NCI-H2227 (cell line): ENCODE data around the gene CYGB.
"Not testable (repeated sequence)": the region's sequence is repeated elsewhere in the genome, so short reads cannot be mapped to it uniquely, and the experiment has no call there.

Experiments
- DNase-seq: peaks from one replicate; lab custom pipeline; 2025; ENCODE audit not compliant: unreplicated experiment; lab: John Stamatoyannopoulos, UW

Gene CYGB

DNA sequence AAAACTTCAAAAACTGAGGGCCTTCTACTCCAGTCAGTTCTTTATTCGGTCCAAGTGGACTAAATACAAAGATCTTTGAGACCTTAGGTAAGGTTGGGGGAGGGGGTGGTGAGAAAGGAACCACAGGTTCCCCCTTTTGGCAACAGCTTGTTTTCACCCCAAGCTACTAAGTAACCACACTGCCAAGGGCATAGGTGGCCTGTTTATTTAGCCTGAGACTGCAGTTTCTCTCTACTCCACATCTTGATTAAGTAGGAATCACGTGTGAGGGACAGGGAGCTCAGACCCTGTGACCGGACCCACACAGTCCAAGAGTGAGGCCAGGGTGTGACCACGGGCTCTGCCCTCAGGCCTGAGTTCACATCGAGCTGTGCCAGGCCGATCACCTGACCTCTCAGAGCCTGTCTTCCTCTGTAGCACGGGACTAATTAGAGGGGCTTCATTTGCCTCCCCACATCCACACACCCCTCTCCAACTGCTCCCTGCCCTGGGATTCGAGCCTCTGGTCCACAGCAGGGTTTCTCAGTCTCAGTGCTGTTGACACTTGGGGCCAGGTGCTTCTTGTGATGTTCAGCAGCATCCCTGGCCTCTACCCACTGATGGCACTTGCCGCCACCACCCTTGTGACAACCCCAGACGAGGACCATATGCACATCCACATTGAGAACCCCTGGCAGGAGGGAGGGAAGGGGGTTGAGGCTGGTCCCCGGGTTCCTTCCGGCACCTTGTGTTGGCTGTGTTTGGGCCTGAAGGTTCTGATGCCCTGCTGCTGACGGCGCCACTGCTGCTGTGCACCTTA, 30.3 kb upstream of the CYGB start:
- DNase-seq, result no peak

DNA sequence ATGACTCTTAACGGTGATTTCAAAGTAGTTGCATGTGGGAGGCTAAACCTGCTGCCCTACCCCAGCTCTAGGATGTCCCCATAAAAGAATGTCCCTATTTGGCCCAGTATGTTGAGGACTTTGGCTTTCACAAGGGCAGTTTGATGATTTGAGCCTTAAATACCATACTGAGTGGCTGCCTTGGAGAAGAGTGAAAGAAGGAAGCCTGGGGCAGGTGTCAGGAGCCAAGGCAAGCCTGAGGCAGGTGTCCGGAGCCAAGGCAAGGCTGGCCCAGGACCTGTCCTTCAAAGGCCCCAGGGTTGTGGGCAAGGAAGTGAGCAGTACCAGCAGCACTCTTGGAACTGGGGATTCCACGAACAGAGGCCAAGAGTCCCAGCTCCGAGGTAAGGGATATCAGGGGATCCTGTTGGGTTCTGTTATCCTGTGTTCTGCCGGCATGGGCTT, 29.5 kb upstream of the CYGB start:
- no peak for DNase-seq

DNA sequence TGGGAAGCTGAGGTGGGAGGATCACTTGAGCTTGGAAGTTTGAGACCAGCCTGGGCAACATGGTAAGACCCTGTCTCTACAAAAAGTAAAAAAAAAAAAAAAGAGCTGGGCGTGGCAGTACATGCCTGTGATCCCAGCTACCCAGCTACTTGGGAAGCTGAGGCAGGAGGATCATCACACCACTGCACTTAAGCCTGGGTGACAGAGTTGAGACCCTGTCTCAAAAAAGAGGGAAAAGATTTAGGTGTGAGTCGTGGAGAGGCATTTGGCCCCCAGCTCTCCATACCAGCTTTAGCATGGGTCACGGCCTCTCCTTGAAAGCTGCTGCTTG, 29.1 kb upstream of the CYGB start:
- DNase-seq, result no peak

DNA sequence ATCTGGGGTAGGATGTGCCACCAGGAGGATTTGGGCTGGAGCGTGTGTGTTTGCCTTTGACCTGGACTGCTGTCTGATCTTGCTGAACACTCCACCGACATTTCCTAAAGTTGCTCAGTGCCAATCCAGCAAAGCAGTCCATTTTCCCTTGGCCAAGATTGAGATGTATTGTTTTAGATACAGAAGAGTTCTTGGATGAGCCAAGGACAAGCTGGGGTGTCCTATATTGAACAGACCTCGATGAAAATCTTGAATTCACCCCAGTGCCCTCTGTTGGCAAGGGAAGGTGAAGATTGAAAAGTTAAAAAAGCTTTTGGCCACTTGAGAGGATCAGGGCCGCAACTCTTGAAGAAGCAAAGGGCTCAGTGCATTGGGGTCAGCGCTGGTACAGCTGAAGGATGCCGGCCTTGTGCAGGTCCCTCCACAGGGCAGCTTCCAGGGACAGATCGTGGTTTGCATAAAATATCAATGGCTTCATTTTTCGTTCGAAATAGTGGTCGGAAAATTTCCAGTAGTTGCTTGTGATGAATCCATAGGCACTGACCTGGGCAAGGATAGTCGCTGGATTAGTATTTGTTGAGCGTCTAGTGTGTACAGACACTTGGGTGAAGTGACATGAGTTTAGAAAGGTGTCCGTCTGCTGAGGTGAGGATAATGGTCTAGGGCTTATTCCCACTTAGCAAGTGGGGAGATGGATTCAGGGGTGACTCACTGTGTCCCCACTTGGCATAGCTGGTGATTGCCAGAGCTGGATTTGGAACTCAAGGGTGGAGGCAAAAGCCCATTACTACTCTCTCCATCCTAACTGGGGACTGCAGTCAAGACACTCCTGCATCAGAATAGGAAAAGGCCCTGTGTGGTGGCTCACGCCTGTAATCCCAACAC, 28.5 kb upstream of the CYGB start:
- no peak for DNase-seq

DNA sequence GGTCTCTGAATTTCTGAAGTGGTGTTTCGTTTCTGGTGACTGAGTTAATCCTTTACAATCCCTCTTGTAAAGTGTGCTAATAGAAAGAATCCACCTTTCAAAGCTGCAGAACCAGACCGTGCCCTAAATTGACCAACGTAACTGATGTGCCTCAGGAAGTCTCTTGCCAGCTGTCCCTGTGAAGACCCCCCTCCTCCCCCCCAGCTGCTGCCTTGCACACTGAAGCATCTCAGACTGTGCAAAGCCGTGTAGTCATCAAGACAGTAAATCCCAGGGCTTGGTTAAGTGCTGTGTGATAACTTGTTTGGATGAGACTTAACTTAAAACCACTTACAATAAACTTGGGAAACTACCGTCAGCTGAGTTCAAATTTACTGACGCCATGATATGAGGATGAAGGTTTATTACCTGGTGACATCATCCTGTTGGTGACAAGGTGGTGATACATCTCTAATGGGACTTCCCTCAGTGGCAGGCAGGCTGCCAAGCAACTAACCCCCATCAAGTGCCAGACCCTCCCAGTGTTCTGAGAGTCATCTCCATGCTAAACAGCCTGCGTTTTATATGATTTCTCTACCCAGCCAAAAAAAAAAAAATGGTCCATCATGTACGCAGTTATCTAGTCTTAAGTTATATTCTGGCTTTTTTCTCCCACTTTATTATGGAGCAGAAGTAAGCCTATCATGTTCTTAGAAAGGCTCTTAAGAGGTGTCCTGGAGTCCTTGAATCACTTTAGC, 27.6 kb upstream of the CYGB start:
- DNase-seq, result not testable (repeated sequence)

DNA sequence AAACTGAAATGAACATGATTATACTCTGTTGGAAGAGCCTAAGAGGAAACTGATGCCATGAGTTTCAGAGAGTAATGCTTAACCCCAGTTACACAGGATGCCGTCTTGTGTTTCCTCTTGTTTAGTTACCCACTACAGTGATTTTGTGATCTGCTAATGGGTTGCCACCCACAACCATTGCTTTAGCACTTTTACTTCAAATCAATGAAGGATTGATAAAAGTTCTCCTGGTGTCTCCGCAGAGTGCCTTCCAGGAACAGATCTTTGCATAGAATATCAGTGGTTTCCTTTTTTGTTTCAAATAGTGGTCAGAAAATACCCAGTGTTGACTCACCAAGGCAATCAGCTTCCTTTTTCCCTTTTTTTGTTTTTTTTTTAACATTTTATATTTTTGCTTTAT, 25.9 kb upstream of the CYGB start:
- DNase-seq, result not testable (repeated sequence)

DNA sequence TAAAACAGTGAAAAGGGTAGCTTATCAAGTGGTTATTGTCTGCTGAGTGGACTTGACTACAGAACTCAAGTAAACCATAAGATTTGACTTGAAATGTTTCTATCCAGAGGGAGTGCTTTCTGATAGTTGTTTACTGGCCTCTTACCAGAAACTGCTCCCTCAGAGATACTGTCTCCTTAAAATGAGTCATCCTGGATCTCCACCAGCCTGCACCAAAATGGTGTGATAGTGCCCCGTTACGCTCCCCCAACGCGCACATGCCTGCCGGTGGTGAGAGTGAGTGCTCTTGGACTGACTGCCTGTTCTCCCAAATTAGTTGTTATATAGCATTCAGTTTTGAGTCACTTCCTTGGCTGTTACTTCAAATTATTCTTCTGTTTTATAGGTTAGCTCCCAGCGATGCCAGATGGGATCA, 25.2 kb upstream of the CYGB start:
- DNase-seq, result no peak

DNA sequence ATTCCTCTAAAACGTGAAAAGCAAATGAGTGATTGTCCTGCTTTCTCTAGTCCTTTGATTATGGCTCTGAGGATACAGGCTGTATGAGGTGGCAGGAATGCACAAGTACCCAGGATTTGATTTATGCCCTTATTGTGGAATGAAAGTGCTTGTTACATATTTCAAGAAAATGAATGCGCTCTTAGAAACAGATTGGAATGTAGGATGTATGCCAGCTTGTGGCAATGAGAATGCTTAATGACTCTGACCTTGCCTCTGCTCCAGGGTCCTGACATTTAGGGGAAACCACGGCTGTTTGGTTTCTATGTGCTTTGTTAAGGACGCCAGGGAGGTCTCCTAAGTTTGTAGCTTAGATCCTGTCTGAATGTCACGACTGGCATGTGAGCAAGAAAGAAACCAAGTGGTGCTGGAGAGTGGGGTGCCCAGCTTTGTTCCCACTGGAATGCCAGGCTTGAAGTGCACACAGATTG, 24.3 kb upstream of the CYGB start:
- DNase-seq, result no peak

DNA sequence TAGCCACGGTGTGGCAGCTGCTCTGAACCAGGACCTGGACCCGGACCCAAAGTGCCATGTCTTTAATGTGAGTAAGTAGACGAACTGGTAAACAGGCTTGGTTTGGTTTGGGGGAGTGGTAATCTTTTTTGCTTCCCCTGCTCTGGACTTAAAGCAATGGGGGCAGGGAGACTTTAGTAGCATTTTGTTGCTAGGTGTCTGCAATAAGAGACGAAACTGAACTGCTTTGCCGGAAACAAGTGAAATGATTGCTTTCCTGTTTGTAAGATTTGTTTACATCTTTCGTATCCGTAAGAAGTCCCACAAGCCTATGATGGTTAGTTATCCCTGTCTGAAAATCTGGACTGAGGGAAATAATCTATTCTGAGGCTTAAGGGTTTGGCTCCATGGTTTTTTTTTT, 23.8 kb upstream of the CYGB start:
- DNase-seq, result no peak

DNA sequence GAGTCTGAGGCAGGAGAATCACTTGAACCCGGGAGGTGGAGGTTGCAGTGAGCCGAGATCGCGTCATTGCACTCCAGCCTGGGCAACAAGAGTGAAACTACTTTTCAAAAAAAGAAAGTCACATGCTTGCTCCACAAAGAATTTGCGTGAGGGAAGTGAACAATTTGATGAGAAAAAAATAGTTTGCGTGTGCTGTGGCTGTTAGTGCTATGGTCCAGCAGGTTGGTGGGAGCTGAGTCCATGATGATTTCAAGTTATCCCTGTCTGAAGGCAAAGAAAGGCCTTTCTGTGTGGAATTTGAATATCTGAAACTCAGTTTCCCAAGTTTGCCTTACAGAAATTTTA, 23.3 kb upstream of the CYGB start:
- DNase-seq, result no peak

DNA sequence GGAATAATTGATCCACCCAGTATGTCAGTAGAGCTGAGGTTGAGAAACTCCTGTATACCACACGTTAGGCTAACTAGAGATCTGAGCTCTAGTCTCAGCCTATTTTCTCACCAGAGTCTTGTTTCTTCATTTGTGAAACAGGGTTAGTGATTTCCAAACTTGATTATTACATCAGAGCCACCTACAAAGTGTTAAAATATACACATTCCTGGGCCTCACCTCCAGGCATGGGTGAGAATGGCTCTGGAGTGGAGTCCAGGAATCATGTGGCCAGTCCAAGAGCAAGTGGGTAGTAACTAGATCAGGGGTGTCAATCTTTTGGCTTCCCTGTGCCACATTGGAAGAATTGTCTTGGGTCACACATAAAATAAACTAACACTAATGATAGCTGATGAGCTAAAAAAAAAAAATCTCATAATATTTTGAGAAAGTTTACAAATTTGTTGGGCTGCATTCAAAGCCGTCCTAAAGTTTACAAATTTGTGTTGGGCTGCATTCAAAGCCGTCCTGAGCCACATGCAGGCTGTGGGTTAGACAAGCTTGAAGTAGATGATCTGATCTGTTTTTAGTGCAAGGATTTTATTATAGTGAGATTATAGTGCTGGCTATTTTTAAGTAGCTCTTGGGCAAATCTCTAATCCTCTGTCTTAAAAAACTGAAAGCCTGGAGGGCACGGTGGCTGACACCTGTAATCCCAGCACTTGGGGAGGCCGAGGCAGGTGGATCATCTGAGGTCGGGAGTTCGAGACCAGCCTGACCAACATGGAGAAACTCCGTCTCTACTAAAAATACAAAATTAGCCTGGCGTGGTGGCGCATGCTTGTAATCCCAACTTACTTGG, 22.7 kb upstream of the CYGB start:
- DNase-seq, result no peak

DNA sequence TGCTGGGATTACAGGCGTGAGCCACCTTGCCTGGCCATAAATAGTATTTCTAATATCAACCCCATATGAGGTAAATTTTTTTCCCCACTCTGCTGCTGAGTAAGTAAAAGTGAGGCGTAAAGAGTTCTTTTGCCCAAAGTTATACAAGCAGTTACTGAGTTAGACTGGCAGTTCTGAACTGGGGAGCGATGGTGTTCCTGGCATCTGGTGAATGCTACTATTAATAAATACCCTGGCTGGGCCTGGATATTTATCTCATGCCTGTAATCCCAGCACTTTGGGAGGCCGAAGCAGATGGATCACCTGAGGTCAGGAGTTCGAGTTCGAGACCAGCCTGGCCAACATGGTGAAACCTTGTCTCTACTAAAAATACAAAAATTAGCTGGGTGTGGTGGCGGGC, 22.0 kb upstream of the CYGB start:
- DNase-seq, result not testable (repeated sequence)

DNA sequence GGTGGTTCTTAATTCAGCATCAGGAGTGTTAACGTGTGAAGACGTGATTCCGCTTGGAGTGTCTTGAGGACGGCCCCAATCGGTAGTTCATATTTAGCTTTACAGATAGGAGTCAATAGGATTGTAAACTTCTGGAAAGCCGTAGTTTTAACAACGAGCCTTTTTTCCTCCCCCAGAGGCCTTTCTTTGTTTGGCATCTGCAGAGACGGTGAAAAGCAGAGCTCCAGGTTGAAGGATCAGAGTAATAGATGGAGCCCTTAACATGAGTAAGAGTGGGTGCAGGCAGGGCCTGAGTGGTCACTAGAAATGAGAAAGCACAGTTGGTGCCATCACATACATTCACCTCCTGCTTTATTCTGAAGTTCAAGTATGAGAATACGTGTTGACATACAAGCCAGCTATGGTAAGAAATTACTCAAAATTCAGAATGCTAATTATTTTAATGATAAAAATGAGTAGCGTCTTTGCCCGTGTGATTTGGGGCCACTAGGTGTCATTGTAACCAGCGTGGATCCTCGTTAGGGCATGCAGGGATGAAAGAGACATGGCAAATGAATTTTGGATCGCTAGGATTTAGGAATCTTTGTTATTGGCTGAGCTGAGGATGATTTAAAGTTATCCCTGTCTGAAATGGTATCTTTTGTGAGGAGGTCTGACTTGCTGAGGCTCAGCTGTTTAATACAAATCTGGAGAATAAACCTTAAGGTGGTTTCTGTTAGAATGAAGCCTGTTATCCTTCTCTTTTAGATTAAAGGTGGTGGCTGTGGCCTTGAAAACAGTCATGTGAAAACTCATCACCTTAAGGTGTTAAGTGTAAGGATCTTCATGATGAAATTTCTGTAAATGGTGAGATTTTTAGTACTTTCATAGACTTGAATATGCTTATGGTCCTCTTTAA, 20.9 kb upstream of the CYGB start:
- DNase-seq, result no peak

DNA sequence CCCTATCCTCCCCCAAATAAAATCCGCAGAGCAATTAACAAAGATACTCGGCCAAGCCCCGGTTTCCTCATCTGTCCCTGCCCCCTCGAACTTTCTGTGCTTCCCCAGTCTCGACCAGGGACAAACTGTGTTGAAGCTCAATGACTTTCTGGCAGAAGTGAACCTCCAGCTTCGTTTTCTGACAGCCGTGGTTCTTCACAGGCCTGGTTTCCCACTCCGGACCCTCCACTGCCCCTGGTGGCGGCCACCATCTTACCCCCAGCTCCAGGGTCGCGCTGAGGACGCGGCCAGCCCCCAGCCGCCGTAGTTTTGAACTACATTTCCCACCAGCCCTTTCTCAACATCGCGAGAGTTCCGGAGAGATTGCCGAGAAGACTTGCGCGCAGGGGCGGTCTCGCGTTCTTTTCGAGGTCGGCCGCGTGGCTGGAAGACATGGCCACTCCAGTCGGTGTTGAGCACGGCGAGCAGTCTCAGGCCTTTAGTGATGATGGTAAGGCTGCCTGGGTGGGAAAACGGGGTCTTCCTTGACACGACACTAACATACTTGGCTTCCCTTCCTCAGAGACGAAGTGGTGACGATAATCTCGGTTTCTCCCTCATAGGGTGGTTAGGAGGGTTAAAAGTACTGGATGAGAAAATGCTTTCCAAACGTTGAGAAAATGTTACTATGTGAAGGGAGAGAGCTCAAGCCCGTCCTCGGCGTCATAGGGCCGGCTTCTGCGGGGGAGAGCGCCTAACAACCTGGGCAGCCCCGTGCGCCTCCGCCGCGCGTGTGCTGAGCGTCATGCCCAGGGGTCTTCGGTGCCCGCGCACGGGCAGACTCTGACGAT, 20.1 kb upstream of the CYGB start:
- DNase-seq, result peak; percentile 99

DNA sequence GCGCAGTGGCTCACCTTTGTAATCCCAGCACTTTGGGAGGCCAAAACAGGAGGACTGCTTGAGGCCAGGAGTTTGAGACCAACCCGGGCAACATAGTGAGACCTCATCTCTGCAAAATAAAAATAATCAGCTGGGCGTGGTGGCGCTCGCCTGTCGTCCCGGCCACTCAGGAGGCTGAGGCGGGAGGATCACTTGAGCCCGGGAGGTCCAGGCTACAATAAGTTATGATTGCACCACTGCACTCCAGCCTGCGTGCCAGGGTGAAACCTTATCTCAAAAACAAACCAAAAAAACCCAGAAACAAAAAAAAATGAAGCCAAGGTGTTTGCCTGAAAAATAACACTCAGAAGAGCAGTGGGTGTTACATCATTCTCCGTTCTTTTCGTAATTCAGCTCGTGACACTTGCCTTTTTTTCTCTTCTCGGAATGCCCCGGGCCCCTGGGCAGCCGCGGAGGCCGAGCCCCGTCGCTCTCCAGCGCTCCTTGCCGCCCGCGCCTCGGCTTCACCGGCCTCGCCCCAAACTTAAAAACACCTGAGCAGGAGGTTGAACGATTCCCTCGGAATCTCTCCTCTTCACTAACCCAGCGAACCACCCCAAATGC, 19.4 kb upstream of the CYGB start:
- no peak for DNase-seq

DNA sequence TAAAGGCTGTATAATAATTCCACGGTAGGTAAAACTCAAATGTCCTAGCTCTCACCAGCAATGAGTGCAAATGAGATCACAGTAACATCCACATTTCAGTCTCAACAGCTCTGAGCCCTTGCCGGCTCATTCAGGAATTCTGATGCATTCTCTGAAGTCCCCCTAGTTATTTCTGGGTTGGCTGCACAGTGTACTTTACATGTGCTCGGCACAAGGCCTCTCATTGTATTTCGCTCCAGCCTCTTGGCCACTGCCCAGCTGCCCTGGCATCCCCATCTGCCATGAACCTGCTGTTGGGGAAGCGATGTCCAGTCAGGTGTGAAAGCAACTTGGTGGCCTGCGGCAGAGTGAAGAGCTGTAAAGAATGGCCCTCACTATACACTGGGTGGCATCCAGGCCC, 16.6 kb upstream of the CYGB start:
- DNase-seq, result no peak

DNA sequence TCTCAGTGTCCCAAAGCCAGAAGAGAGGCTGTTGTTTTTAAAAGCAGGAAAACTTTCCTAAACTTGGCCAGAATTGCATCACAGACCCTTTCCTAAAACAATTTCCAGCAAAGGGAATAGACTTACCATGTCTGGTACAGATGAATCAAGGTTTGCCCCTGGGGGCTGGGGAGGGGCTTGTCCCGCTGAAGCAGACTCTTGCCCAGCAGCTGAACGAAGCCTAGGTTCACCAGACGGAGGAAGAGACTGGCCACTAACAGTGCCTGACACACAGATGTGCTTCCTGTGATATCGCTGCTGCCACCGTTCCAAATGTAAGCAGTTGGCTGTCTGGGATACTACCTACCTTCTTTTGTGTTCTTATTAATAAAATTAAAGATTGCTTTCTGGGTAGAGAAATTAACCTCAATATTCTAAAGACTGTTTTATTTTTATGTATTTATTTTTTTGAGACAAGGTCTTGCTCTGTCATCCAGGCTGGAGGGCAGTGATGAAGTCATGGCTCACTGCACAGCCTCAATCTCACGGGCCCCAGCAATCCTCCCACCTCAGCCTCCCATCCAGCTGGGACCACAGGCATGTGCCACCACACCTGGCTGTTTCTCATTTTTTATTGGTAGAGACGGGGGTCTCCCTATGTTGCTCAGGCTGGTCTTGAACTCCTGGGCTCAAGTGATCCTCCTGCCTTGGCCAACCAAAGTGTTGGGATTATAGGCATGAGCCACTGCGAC, 15.8 kb upstream of the CYGB start:
- no peak for DNase-seq

DNA sequence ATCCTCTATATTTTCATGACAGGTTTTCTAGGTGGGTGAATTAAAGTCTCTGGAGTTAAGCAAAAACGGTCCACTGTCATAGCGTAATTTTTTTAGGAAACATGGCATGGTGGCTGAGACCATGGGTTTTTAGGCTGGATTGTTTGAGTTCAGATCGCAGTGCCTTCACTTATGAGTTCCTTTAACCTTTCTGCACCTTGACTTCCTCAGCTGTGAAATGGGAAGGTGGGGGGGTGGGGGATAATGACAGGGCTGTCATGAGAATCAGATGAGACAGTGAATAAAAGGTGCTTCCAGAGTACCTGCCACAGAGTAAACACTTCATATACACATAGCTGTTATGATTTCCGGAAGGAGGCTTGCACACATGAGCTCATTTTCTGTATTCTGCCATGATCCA, 14.2 kb upstream of the CYGB start:
- no peak for DNase-seq
